GM12874 (cell line): ENCODE results near the gene NFE2L2.

Source experiments
- TF ChIP-seq, protein P1 (sequence below): IDR thresholded peaks from 2 replicates; pipeline ENCODE4 v1.5.1; 2011; ENCODE audit warnings: low read depth, mild to moderate bottlenecking, control low read depth, low read length, moderate library complexity; ENCODE audit not compliant: insufficient read depth

NFE2L2 gene

GRCh38 chr2:177265824-177266817 is 1.6 kb upstream of the NFE2L2 start:
- TF ChIP-seq, protein P1, sequence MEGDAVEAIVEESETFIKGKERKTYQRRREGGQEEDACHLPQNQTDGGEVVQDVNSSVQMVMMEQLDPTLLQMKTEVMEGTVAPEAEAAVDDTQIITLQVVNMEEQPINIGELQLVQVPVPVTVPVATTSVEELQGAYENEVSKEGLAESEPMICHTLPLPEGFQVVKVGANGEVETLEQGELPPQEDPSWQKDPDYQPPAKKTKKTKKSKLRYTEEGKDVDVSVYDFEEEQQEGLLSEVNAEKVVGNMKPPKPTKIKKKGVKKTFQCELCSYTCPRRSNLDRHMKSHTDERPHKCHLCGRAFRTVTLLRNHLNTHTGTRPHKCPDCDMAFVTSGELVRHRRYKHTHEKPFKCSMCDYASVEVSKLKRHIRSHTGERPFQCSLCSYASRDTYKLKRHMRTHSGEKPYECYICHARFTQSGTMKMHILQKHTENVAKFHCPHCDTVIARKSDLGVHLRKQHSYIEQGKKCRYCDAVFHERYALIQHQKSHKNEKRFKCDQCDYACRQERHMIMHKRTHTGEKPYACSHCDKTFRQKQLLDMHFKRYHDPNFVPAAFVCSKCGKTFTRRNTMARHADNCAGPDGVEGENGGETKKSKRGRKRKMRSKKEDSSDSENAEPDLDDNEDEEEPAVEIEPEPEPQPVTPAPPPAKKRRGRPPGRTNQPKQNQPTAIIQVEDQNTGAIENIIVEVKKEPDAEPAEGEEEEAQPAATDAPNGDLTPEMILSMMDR: no peak

GRCh38 chr2:177264209-177264692 is 276 bp downstream of the NFE2L2 start:
- TF ChIP-seq, protein P1: no peak

DNA sequence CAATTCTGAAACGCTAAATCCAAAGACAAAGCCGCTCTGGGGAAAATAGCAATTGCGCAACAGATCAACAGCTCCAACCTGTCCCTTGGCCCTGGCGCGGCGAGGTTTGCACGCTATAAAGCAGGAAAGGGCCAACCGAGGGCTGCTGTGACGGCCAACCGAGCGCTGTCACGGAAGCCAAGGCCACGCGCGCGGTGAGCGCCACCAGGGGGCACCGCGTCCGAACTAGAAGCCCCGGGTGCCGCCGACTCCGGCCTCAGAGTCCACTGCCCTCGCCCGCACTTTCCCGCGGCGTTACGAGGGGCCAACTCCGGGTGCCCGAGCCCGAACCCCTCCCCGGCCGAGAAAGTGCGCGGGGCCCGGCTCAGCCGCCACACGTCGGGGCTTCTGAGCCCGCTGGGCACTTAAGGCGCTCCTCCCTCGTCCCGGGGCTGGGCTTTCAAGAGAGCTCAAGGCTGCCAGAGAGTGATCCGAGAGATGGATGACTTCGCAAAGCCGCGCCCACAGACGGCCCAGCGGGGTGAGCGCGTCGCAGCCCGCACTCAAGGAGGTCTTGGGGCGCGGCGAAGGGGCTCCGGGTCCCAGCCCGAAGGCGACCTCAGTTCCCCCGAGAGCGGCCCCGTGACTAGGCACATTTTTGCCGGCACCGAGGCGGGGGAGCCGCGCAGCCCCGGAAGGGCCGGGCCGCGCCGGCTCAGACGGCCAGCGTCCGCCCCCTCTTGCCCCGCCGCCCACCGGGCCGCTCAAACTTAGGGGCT is 897 bp downstream of the NFE2L2 start:
- TF ChIP-seq, protein P1: peak; percentile 95

- TF ChIP-seq, protein P1: no peak
These were observed 1.5 kb downstream of the NFE2L2 start for GRCh38 chr2:177262958-177263450.

DNA sequence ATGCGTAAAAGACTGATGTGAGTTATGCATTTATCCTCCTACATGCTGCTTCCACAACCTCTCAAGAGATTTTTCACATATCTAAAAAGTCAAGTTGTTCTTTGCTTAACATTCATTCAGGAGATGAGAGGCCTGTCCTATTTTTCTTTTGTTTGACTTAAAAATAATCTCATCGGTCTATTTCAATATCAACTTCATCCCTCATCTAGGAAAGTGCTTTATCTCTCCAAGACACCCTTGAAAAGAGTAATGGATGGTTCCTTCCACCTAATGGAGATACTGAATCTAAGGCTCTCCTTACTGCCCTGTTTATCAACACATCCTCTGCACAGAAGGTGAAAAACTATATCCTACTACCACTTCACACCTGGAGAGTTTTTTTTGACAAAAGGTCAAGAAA is 2.4 kb downstream of the NFE2L2 start:
- TF ChIP-seq, protein P1: no peak

GRCh38 chr2:177261116-177262060 is 3.1 kb downstream of the NFE2L2 start:
- TF ChIP-seq, protein P1: no peak
